T1000 (cell line): ENCODE data around the gene CAPN7.
"Not testable (repeated sequence)": the region's sequence is repeated elsewhere in the genome, so short reads cannot be mapped to it uniquely, and the experiment has no call there.

ENCODE experiments used
- DNase-seq: peaks from one replicate; lab custom pipeline; 2025; ENCODE audit warnings: mixed read lengths; lab: John Stamatoyannopoulos, UW

CAPN7 gene

GRCh38 chr3:15205934-15206661, at the start of gene CAPN7:
CAPN7 (plus strand) TSS chr3:15206246; CDS start chr3:15206496, 250 bp downstream.
- no peak for DNase-seq

GRCh38 chr3:15157441-15157840, 48.6 kb upstream of the CAPN7 start:
- no peak for DNase-seq

- no peak for DNase-seq
These were observed 46.4 kb upstream of the CAPN7 start for GRCh38 chr3:15159501-15160136.

GRCh38 chr3:15160662-15161061, 45.4 kb upstream of the CAPN7 start:
- no peak for DNase-seq

GRCh38 chr3:15161133-15161532, 44.9 kb upstream of the CAPN7 start:
- DNase-seq, result no peak

- DNase-seq, result not testable (repeated sequence)
These were observed 42.4 kb upstream of the CAPN7 start for GRCh38 chr3:15163656-15164055.

GRCh38 chr3:15164340-15164739, 41.7 kb upstream of the CAPN7 start:
- DNase-seq, result no peak

- DNase-seq, result no peak
These were observed 41.0 kb upstream of the CAPN7 start for GRCh38 chr3:15165061-15165460.

- not testable (repeated sequence) for DNase-seq
These were observed 39.7 kb upstream of the CAPN7 start for GRCh38 chr3:15166391-15166790.

GRCh38 chr3:15171096-15171495, 35.0 kb upstream of the CAPN7 start:
- no peak for DNase-seq

GRCh38 chr3:15172806-15173205, 33.2 kb upstream of the CAPN7 start:
- no peak for DNase-seq

- no peak for DNase-seq
These were observed 31.1 kb upstream of the CAPN7 start for GRCh38 chr3:15174953-15175352.

- no peak for DNase-seq
These were observed 30.4 kb upstream of the CAPN7 start for GRCh38 chr3:15175605-15176004.

GRCh38 chr3:15180042-15180611, 25.9 kb upstream of the CAPN7 start:
- DNase-seq, result no peak

GRCh38 chr3:15181511-15181910, 24.5 kb upstream of the CAPN7 start:
- DNase-seq, result no peak

- no peak for DNase-seq
These were observed 24.1 kb upstream of the CAPN7 start for GRCh38 chr3:15181963-15182362.

- no peak for DNase-seq
These were observed 23.0 kb upstream of the CAPN7 start for GRCh38 chr3:15183011-15183410.

- DNase-seq, result no peak
These were observed 20.6 kb upstream of the CAPN7 start for GRCh38 chr3:15185404-15185803.

- DNase-seq, result no peak
These were observed 20.0 kb upstream of the CAPN7 start for GRCh38 chr3:15186101-15186476.

- not testable (repeated sequence) for DNase-seq
These were observed 19.4 kb upstream of the CAPN7 start for GRCh38 chr3:15186477-15187164.

GRCh38 chr3:15197340-15198029, 8.6 kb upstream of the CAPN7 start:
- no peak for DNase-seq

GRCh38 chr3:15198686-15199085, 7.4 kb upstream of the CAPN7 start:
- DNase-seq, result no peak
